ENCODE measurements around the gene METTL2B. TPM values are rescaled to one million over a fixed set of nuclear protein-coding genes. Genes with fewer than 3 reads are reported as not detected.
"Not testable (repeated sequence)": the region's sequence is repeated elsewhere in the genome, so short reads cannot be mapped to it uniquely, and the experiment has no call there.

Gene METTL2B
- total RNA-seq, 1 experiment from 2014 or later: 49.7 TPM

DNA sequence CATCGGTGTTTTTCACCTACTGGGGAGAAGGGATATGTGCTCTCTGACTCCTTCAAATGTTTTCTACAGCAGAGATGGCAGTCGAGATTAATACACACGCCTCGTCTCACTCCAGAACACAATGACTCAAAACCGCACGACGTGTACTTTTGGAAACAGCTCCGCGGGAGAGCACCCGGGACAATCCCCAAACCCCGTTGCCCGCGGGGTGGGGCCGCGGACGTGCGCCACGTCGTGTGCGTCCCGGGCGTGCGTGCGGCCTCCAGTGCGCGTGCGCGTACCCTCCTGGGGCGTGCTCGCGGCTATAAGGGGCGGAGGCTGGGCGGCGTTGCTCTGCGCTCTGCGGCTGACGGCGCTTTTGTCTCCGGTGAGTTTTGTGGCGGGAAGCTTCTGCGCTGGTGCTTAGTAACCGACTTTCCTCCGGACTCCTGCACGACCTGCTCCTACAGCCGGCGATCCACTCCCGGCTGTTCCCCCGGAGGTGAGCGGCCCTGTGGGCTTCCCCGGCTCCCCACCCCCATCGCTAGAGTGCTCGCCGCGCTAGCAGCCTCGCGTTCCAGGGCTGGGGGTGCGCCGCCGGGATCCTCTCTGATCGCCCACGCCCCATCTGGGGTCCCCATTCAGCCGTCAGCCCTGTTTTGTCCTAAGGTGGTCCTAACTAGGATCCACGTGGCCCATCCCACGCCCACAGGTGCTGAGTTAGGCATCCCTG is 20.8 kb upstream of the METTL2B start, which contains the start of gene HILPDA:
HILPDA (plus strand) TSS at position 336 of the 712 bp plus-strand sequence. CDS start 1,391 bp downstream, outside the sequence.
- POLR2A ChIA-PET: interaction anchor here (0.7 to 1.5 kb wide), 13 partner anchors 11 to 601 kb away, joined by 3 to 7 read pairs (median 4); partner anchors contain the start of gene METTL2B
- BruUV-seq (replicated peaks): TSS peak; percentile 50
- DNase-seq (ENCODE audit: unreplicated experiment): peak; percentile 94
- Mint-ChIP-seq H3K27me3 (ENCODE audit: insufficient read depth, unreplicated experiment) (peaks cover 25% of the 10 kb centered on the region), H3K9me3 (ENCODE audit: unreplicated experiment) (no peaks in the 10 kb centered on the region), H3K4me1 (ENCODE audit: insufficient read depth, unreplicated experiment) (peaks cover 14% of the 10 kb centered on the region), H3K27ac (ENCODE audit: low read depth, unreplicated experiment) (peak within 1 kb of the TSS; percentile 88), H3K36me3 (ENCODE audit: insufficient read depth, unreplicated experiment) (peaks cover 7% of the 10 kb centered on the region), H3K4me3 (ENCODE audit: unreplicated experiment) (peak within 1 kb of the TSS; percentile 95)
- intact Hi-C loops (cut with micrococcal nuclease): no loop called here
- CTCF ChIA-PET: interaction anchor here (0.6 to 5.2 kb wide), 8 partner anchors 16 to 127 kb away, joined by 3 to 68 read pairs (median 4); no protein-coding TSS in a partner anchor
- TF ChIP-seq, protein P1, sequence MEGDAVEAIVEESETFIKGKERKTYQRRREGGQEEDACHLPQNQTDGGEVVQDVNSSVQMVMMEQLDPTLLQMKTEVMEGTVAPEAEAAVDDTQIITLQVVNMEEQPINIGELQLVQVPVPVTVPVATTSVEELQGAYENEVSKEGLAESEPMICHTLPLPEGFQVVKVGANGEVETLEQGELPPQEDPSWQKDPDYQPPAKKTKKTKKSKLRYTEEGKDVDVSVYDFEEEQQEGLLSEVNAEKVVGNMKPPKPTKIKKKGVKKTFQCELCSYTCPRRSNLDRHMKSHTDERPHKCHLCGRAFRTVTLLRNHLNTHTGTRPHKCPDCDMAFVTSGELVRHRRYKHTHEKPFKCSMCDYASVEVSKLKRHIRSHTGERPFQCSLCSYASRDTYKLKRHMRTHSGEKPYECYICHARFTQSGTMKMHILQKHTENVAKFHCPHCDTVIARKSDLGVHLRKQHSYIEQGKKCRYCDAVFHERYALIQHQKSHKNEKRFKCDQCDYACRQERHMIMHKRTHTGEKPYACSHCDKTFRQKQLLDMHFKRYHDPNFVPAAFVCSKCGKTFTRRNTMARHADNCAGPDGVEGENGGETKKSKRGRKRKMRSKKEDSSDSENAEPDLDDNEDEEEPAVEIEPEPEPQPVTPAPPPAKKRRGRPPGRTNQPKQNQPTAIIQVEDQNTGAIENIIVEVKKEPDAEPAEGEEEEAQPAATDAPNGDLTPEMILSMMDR (IDR thresholded peaks at IDR 0.05; ENCODE audit: unreplicated experiment): no peak

DNA sequence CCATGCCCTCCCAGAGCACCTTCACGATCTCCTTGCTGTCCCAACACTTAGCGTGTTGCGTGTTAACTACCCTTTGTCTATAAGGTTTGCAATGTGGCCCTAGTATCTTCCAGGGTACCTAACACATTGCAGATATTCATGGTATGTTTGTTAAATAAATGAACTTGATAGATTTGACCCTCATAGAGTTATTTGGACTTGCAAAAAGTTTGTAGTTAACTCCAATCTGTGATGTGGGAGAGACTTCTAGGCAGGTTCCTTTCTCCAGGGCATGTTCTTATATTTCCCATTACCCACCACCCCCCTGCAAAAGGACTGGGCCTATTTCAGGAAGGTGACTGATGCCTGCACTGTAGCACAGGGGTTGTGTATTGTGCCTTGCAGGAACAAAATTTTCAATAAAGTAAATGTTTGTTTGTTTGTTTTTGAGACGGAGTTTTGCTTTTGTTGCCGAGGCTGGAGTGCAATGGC is 20.3 kb upstream of the METTL2B start:
- BruUV-seq (replicated peaks): no TSS peak
- Mint-ChIP-seq H3K4me3 (ENCODE audit: unreplicated experiment) (peak overlapping the region; percentile 95), H3K9me3 (ENCODE audit: unreplicated experiment) (no peaks in the 10 kb centered on the region), H3K27me3 (ENCODE audit: insufficient read depth, unreplicated experiment) (peaks cover 19% of the 10 kb centered on the region), H3K4me1 (ENCODE audit: insufficient read depth, unreplicated experiment) (peaks cover 14% of the 10 kb centered on the region), H3K36me3 (ENCODE audit: insufficient read depth, unreplicated experiment) (peaks cover 7% of the 10 kb centered on the region), H3K27ac (ENCODE audit: low read depth, unreplicated experiment) (peak overlapping the region; percentile 88)
- TF ChIP-seq, protein P1 (IDR thresholded peaks at IDR 0.05; ENCODE audit: unreplicated experiment): no peak
- POLR2A ChIA-PET: interaction anchor here (0.8 to 1.5 kb wide), 6 partner anchors 12 to 52 kb away, joined by 3 to 6 read pairs (median 4); partner anchors contain the start of gene METTL2B
- peak; percentile 29 for DNase-seq (ENCODE audit: unreplicated experiment)
- CTCF ChIA-PET: interaction anchor here (2.1 to 5.2 kb wide), 2 partner anchors 29 to 30 kb away, joined by 35 to 68 read pairs; no protein-coding TSS in a partner anchor
- intact Hi-C loops (cut with micrococcal nuclease): no loop called here

DNA sequence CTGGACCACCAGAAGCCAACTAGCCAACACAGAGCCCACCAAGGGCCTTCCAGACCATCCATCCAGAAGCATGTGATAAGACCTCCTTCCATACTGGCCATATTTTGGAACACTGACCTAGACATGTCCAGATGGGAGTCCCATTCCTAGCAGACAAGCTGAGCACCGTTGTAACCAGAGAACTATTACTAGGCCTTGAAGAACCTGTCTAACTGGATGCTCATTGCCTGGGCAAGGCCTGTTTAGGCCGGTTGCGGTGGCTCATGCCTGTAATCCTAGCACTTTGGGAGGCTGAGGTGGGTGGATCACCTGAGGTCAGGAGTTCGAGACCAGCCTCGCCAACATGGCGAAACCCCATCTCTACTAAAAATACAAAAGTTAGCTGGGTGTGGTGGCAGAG is 19.2 kb upstream of the METTL2B start:
- DNase-seq (ENCODE audit: unreplicated experiment); intact Hi-C loops (cut with micrococcal nuclease); H3K4me3 Mint-ChIP-seq (ENCODE audit: unreplicated experiment); H3K27me3 Mint-ChIP-seq (ENCODE audit: insufficient read depth, unreplicated experiment); H3K9me3 Mint-ChIP-seq (ENCODE audit: unreplicated experiment); H3K27ac Mint-ChIP-seq (ENCODE audit: low read depth, unreplicated experiment); H3K36me3 Mint-ChIP-seq (ENCODE audit: insufficient read depth, unreplicated experiment); BruUV-seq (replicated peaks): not testable (repeated sequence)
- CTCF ChIA-PET: interaction anchor here (0.9 to 2.1 kb wide), 6 partner anchors 22 to 91 kb away, joined by 3 to 35 read pairs (median 4); no protein-coding TSS in a partner anchor
- POLR2A ChIA-PET: interaction anchor here (0.6 kb wide), 1 partner anchor 30 kb away, joined by 3 read pairs; no protein-coding TSS in a partner anchor
- H3K4me1 Mint-ChIP-seq (ENCODE audit: insufficient read depth, unreplicated experiment): peaks cover 13% of the 10 kb centered on the region

DNA sequence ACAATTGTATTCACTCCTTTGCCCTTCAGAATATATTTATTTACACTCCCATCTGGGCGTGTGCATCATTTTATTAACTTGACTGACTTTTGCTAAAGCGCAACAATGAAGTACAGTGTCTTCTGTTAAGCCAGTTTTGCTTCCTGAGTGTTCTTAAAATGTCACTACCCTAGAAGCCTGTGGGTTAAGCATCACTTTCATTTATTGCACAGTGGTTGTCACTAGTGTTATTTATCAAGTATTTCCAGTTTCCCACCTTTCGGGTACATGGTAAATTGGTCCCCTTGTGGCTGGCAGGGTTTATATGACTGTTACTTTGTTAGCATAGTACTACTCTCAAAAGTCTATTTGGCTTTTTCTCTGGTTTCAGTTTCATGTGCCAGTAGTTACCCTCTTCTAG is 17.6 kb upstream of the METTL2B start:
- no TSS peak for BruUV-seq (replicated peaks)
- intact Hi-C loops (cut with micrococcal nuclease): loop anchor here (1.0 kb wide), 2 partner anchors 32 to 61 kb away; no protein-coding TSS in a partner anchor
- Mint-ChIP-seq H3K27me3 (ENCODE audit: insufficient read depth, unreplicated experiment) (no peaks in the 10 kb centered on the region), H3K36me3 (ENCODE audit: insufficient read depth, unreplicated experiment) (peaks cover 13% of the 10 kb centered on the region), H3K27ac (ENCODE audit: low read depth, unreplicated experiment) (no peak overlapping the region), H3K9me3 (ENCODE audit: unreplicated experiment) (no peaks in the 10 kb centered on the region), H3K4me3 (ENCODE audit: unreplicated experiment) (no peak overlapping the region), H3K4me1 (ENCODE audit: insufficient read depth, unreplicated experiment) (peaks cover 8% of the 10 kb centered on the region)
- TF ChIP-seq, protein P1 (IDR thresholded peaks at IDR 0.05; ENCODE audit: unreplicated experiment): no peak
- POLR2A ChIA-PET: interaction anchor here (0.9 kb wide), 1 partner anchor 32 kb away, joined by 5 read pairs; no protein-coding TSS in a partner anchor
- CTCF ChIA-PET: interaction anchor here (0.8 to 4.4 kb wide), 12 partner anchors 9 to 114 kb away, joined by 3 to 269 read pairs (median 13); no protein-coding TSS in a partner anchor
- no peak for DNase-seq (ENCODE audit: unreplicated experiment)

All from MCF 10A (cell line).